ENCODE results near the gene CAMKV. TPM values are rescaled to one million over a fixed set of nuclear protein-coding genes. Genes with fewer than 3 reads are reported as not detected.

Gene CAMKV
- total and polyA plus RNA-seq, 2 of the 8 experiments (the other 6 are each of a cell fraction or from before 2014, with no cell fraction given) = 56.3 to 66.4 TPM

DNA sequence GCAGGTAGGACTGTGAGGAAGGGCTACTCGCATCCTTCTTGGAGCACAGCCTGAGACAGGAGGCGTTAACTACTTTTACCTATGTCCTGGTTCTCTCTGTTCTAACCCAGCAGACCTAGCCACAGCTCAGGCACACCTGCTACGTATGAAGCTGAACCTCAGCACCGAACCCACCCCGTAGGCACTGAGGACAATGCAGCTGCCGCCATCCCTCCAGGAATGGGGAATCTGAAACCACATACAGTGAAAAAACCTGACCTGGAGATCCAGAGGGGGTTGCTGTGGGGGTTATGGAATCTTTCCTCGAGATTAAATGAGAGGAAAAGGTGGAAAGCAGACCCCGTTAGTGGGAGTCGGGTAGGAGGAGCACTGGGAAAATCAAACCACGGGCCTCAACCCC lies 19.6 kb upstream of the CAMKV start (continued):
- TF ChIP-seq RFX5 (IDR thresholded peaks at IDR 0.05; ENCODE audit: borderline replicate concordance, low read depth, low read length) (no peak), HDAC2 (IDR thresholded peaks at IDR 0.05; ENCODE audit: borderline replicate concordance in 1 of 2, low read depth in 2 of 2, low read length in 2 of 2) (no peak)
